Epithelial cell of prostate (primary cell): Measurements from ENCODE around the gene SLC7A8.
A peak's percentile ranks its signal among the peaks of the same experiment; 100 is the strongest.

ENCODE experiments used
- DNase-seq: peaks from one replicate; pipeline ENCODE4 v3.0.0-alpha.2; 2011; ENCODE audit warnings: low read depth, low spot score
- H3K27ac ChIP-seq: fragments of 450-650 bp; 2 replicates; pipeline ENCODE4 v1.5.1; 2017; ENCODE audit warnings: mild to moderate bottlenecking

The SLC7A8 gene

DNA sequence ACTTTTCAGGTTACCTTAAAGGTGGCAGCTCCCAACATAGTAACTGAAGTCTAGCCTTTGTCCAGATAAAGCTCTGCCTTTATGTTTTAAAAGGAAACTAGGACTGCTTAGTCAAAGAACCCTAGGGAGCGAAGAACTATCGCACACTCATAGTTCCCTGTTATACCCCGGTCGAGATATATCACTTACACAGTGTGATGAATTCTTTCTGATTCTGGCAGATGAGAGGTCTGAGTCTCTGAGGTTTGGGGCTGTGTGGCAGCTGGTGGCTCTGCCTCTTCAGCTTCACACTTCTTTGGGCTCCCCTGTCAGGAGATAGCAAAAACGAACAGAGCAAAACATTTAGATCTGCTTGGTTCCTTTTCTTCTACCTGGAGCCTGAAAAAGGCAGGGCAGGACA is 105.5 kb downstream of the SLC7A8 start:
- peak overlapping the region; percentile 77 for H3K27ac ChIP-seq
- DNase-seq: no peak

DNA sequence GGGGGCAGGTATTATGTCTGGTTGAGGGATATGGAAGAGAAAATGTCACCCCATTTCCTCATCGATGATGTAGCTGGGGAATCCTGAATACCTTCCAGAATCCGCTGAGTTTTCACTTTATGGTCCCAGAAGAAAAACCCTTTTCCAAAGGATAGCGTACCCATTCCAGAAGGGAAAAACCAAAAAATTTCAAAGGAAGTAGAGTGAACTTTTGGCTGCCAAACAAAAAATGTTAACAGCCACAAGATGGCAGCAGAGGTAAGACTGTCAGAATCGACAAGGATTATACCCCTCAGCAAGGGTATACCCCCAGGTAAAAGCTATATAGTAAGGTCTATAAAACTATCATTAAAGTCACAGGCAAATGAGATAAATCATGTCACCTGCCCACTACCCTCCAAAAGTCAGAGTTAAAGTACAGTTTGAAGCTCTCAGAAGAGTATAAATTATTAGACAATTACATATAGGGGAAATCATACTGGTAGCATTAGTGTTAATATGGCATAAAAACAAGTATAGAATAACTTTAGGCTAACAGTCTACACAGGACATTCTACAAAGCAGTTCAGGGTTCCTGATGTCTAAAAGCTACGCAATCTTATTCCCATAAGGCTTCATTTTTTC is 106.6 kb downstream of the SLC7A8 start:
- no peak for DNase-seq
- H3K27ac ChIP-seq: no peak overlapping the region
